Kasumi-1 (cell line): Measurements from ENCODE around the gene NDUFB2.
"Not testable (repeated sequence)": the region's sequence is repeated elsewhere in the genome, so short reads cannot be mapped to it uniquely, and the experiment has no call there.

Experiments
- DNase-seq, 2 experiments: peaks; one replicate each; lab custom pipeline; 2025; lab: John Stamatoyannopoulos, UW

NDUFB2 gene

GRCh38 chr7:140672382-140673062 lies 24.0 kb upstream of the NDUFB2 start, which contains the start of gene ADCK2:
Gene ADCK2 (plus strand): TSS chr7:140672945. CDS start chr7:140673331, 386 bp downstream.
- DNase-seq: peak; percentile 30 to 37

DNA sequence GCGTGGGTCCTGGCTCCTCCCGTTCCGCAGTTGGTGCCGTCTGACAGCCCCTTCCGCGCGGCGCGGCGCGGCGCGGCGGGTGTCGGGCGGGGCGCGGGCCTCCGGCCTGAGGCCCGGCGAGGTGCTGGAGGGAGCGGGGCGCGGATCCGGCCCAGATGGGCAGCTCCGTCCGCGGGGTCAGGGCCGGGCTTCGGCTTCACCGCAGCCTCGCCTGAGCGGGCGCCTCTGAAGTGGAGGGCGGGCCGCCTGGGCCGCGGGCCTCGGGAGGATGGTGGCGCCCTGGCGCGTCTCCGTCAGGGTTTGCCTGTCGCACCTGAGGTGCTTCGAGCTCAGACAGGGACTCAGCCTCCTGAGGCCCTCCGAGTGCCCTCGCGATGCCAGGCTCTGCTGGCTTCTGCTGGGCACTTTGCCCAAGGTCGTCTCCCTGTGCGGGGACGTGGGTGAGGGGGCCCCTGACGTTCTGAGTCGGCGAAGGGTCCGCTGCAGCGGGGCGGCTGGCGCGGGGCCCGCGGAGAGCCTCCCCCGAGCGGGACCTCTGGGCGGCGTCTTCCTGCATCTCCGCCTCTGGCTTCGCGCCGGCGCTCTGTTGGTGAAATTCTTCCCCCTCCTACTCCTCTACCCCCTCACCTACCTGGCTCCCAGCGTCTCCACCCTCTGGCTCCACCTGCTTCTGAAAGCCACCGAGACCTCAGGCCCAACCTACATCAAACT lies 23.3 kb upstream of the NDUFB2 start:
- DNase-seq: peak; percentile 13 to 14

- DNase-seq: no peak
Measured at GRCh38 chr7:140673774-140674155, 22.7 kb upstream of the NDUFB2 start.

GRCh38 chr7:140674356-140674800 lies 22.1 kb upstream of the NDUFB2 start:
- DNase-seq: no peak

- DNase-seq: peak; percentile 77 to 85
Measured at GRCh38 chr7:140674899-140675701, 21.4 kb upstream of the NDUFB2 start.

GRCh38 chr7:140675726-140676125 lies 20.8 kb upstream of the NDUFB2 start:
- DNase-seq: no peak

DNA sequence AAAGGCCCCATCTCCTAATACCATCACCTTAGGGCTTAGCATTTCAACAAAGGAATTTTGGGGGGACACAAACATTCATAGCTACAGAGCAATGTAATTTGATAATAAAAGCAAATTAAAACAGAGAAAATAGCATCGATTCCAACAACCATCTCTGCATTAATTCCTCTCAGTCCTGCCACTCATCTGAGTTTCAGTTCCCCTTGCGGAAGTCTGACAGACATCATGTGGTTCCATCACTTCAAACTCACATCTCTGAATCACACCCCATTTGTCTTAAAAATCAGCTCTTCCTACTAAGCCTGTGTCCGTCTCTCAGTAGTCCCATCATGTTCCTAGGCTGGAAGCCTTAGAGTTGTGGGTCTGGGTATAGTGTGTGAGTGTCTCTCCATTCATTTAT lies 20.2 kb upstream of the NDUFB2 start:
- no peak for DNase-seq

- not testable (repeated sequence) for DNase-seq
Measured at GRCh38 chr7:140676956-140677355, 19.6 kb upstream of the NDUFB2 start.

- DNase-seq: no peak
Measured at GRCh38 chr7:140677496-140677895, 19.0 kb upstream of the NDUFB2 start.

DNA sequence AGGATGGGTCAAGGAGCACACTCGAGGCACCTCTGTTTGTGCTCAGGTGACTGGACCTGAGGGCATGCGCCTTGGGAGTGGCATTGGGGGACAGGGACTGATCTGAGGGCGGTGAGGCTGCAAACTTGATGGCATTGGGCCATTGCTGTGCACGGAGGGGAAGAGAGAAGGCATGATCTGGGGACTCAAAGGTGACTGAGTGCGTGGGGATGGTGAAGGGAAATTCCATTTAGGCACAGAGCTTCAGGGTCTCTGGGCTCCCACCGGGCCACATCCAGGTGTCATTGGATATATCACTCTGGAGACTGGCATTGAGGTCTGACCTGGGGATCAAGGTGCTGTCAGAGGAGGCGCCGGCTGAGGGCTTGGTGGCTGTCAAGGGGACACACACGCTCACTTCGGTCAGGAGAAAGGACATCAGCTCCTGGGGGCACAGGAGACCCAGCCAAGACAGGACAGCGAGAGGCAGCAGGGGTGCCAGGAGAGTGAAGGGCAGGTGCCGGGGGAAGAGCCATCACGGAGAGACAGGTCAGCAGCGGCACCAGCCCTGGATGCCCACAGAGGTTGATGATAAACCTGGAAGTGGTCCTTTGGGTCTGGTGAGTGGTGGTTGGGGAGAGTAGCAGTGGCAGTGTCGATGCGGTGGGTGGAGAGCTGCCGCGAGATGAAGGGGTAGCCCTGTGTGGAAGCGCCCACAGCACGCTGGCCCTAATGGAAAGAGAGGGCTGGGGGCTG lies 18.3 kb upstream of the NDUFB2 start:
- no peak for DNase-seq

DNA sequence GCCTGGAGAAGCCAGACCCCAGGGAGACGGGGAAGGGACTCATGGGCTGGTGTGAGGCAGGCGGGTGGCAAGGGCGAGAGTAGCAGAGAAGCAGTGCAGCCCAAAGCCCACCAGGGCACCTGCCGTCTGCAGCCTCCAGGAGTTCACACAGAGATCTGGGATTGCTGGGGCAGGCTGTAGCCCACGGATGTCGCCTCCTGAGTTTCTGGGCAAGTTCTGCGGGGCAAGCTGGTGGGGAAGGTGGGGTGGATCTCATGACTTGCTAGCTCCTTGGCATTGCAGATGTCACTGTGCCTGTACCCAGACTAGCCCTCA lies 17.7 kb upstream of the NDUFB2 start:
- no peak for DNase-seq

GRCh38 chr7:140679186-140679585 lies 17.3 kb upstream of the NDUFB2 start:
- DNase-seq: no peak

- DNase-seq: no peak
Measured at GRCh38 chr7:140680886-140681285, 15.6 kb upstream of the NDUFB2 start.

- DNase-seq: no peak
Measured at GRCh38 chr7:140681766-140682165, 14.7 kb upstream of the NDUFB2 start.

DNA sequence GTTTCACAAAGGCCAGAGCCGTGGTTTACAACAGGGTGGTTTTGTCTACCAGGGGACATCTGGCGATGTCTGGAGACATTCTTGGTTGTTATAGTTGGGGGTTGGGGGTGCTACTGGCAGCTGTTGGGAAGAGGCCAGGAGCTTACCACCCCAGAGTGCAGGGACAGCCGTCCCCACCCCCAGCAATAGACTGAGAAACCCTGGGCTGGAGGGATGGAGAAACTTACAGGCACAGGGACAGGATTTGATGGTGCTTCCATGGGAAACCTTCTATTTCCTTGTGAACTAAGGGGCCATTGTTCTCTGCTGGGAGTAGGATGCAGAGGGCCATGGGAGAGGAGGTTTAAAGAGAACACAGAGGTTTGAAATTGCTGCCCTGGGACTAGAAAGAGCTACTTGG lies 12.9 kb upstream of the NDUFB2 start:
- DNase-seq: no peak

- DNase-seq: no peak
Measured at GRCh38 chr7:140684066-140684950, 12.2 kb upstream of the NDUFB2 start.

DNA sequence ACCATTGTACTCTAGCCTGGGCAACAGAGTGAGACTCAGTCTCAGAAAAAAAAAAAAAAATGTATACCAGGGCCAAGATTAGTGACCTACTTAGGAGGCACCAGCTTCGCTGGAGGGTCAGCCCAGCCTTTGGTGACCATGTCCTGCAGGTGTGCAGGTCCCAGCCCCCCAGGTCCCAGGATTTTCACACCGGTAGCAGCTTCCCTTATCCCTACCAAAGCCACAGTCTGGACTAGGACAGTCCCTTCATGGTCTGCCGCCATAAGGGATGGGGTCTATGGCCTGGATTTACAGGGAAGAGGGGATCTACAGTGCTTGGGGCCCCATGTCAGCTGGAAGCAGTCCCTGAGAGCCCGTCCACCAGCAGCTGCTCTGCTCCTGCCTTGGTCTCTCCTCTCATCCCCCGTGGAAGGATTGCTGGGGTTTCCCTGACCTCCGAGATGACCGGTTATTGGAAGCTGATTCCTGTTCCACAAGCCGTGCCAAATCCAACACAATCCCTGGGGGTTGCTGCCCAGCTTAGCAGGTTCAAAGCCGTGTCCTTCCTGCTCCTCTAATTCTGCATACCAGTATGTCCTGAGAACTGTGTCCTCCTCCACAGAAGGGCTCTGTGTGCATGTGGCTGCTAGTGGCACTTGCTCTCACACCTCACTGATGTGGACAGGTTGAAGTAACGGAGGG lies 11.0 kb upstream of the NDUFB2 start:
- DNase-seq: no peak

GRCh38 chr7:140686921-140687320 lies 9.6 kb upstream of the NDUFB2 start:
- no peak for DNase-seq

GRCh38 chr7:140688341-140688740 lies 8.2 kb upstream of the NDUFB2 start:
- DNase-seq: no peak
